CD4-positive, alpha-beta T cell treated with Interleukin-17A for 4 hours (primary cell): ENCODE measurements around the gene MAN1C1.

Experiments
- DNase-seq: peaks from one replicate; pipeline ENCODE4 v3.0.0-alpha.2; 2020; ENCODE audit warnings: mixed read lengths

Gene MAN1C1

DNA sequence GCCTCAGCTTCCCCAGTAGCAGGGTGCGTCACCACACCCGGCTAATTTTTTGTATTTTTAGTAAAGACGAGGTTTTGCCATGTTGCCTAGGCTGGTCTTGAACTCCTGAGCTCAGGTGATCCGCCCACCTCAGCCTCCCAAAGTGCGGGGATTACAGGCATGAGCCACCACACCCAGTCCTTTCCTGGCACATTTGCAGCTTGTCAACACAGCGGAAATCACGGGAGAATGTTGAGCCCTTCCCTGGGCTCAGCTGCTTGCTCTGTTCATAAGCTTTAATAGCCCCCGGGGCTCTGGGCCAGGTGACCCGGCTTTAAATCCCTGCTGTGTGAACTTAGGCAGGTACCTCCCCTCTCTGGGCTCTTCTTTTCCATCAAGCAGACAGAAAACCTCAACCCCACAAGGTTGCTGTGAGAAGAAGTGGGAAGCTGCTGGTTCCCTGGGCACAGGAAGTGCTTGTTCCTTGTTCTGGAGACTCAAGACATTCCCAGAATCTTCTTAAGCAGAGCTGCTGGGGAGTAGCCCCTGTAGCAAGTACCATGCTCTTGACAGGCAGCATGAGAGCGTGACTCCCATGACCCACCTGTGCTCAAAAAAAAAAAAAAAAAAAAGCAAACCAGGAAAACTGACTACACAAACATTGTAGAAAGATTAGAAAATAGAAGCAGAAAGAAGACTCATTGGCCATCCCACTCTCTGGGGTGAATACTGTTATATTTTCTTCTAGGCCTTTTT, 168.9 kb downstream of the MAN1C1 start:
- no peak for DNase-seq

DNA sequence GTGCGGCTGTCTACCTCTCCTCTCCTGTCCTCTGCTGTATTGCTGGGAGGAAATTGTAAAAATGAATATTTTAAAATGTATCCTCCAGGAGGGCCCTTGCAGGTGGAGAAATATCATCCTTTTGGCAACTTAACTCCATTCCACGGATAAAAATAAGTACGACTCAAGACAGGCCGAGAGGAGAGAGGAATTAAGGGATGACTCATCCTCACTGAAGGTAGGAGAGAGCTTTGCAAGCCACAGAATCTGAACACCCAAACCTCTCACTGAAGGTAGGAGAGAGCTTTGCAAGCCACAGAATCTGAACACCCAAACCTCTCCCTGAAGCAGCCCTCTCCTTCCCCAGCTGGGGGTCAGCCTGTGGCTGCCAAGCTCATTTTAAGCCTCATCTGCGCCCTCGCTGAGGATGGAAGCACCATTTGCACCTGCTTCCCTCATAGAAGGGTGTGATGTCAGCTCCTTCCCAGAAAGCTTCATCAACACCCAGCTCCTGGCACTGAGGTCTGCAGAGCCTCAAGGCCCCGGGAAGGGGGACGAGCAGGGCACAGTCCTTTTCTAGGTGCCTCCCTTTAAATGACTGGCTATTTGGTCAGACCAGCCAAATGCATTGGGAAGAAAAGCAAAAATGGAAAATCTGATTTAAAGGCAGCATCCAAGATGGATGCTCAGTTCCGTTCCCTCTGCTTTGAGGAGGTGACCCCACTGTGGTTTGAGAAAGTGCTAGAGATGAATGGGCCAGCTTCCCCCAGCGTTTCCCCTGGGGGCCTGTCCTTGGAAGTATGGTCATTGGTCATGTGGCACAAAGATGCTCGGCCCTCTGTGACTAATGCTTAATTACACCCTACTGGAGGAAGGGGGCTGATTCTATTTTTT, 170.5 kb downstream of the MAN1C1 start:
- DNase-seq: no peak

DNA sequence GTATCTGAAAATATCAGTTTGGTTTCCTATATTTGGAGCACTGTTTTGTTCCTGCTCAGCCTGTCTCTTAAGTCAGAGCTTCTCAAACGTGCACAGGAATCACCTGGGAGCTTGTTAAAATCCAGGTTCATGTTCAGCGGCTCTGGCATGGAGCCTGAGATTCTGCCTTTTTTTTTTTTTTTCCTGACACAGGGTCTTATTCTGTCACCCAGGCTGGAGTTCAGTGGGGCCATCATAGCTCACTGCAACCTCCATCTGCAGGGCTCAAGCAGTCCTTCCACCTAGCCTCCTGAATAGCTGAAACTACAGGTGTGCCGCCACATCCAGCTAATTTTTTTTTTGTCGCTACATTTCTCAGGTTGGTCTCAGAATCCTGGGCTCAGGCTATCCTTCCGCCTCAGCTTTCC, 171.2 kb downstream of the MAN1C1 start:
- no peak for DNase-seq

DNA sequence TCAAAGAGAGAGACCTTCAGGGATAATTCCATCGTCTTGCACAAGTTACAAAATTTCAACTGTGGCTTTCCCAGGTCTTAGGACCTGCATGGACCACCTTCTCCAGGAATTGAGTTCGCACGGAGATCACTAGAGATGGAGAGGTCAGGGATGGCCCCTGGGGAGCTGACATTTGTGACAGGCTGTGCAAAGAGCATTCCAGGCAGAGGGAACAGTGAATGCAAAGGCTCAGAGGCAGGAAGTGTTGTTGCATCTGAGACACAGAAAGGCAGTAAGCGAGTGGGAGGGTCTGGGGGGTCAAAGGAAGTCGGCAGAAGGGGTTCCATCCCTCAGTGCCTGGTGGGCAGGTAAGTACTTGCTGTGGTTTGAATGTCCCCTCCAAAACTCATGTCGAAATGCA, 173.9 kb downstream of the MAN1C1 start:
- DNase-seq: no peak

DNA sequence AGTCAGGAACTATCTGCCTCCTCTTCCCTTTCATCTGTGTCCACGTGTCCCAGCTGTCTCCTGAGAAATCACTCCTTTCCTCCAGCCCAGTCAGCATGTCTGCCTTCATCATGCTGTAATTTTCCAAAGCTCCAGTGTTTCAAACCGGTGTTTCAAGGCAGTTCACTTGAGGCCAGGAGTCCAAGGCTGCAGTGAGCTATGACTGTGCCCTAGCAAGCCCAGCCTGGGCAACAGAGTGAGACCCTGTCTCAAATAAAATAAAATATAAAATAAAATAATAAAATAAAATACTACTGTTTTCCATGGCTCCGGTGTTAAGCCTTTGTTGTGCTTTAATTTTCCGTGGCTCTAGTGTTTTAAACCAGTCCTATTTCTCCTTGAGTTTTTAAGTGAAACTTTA, 175.5 kb downstream of the MAN1C1 start:
- no peak for DNase-seq

DNA sequence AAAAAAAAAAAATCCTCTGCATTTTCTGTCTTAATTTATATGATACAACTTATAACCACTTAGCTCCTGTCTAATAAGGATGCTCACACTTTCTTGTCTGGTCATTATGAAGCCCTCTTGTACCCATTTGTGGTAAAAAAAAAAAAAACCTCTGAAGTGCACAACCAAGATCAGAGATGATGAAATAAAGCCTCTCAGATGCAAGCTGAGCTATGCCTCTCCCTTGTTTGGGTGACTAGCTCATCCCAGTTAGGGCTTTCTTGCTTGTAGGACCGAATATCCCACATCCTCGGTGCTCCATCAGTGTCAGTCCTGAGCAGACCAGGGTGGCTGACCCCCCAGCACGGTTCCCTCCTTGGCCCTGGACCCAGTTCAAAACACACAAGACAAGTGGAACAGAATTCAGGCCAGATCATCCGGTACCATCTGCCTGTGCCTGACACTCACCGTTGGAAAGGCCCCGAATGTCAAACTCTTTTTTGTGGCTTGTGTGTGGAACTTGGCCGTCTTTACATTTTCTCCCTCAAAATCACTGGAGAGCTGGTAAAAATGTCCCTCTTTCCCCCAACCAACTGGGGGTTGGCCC, 177.1 kb downstream of the MAN1C1 start:
- no peak for DNase-seq

DNA sequence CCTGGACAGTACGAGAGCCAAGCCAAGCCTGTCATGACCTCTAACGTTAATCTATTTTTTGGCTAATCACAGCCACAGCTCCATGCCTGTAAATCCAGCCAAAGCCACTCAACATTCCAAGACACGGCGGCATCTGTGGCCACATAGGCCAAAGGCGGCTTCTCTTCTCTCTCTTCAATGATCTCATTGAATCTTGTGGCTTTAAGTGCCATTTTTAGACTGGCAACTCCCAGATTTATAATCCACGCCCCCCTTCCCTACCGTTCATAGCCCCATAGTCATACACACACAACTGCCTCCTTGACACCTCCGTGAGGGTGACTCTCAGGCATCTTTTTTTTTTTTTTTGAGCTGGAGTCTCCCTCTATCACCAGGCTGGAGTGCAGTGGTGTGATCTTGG, 177.7 kb downstream of the MAN1C1 start:
- DNase-seq: no peak

DNA sequence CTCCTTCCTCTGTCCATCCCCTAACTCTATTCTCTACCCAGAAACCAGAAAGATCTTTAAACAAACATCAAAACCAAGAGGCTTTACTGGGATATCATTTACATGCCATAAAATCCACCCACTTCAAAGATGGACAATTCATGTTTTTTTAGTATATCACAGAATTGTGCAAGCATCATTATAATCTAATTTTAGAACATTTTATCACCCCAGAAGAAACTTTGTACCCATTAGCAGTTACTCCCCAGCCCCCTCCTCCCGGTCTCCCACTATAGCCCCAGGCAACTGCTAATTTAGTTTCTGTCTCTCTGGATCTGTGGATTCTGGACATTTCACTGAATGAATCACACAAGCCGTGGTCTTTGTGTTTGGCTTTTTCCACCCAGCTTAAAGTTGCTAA, 178.6 kb downstream of the MAN1C1 start:
- no peak for DNase-seq

DNA sequence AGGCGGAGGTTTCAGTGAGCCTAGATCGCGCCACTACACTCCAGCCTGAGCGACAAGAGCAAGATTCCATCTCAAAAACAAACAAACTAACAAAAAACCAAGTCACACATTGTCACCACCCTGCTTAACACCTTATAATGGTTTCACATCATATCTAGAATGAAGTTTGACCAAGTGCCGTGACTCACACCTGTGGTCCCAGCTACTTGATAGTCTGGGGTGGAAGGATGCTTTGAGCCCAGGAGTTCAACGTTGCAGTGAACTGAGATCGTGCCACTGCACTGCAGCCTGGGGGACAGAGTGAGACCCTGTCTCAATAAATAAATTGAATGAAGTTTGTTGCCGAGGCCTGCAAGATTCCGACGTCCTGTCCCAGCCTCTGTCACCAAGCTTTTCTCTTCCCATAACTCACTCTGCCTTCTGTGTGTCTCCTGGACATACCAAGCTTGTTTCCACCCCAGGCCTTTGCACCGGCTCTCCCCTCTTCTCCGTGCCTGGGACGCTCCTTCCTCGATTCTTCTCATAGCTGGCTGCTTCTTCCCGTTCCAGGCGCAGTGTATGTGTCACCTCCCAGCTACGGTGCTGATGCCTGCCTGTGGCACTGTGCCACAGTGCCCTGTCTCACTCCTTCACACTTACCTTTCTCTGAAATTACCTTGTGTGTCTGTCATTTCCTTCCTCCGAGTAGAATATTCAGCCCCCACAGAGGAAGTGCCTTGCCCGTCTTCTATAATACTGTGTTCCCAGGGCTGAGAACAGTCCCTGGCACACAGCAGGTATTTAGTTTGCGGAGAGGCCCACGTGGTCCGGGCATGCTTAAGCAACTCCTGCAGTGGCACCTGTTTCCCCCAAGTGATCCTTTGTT, 179.6 kb downstream of the MAN1C1 start:
- peak; percentile 68 for DNase-seq

DNA sequence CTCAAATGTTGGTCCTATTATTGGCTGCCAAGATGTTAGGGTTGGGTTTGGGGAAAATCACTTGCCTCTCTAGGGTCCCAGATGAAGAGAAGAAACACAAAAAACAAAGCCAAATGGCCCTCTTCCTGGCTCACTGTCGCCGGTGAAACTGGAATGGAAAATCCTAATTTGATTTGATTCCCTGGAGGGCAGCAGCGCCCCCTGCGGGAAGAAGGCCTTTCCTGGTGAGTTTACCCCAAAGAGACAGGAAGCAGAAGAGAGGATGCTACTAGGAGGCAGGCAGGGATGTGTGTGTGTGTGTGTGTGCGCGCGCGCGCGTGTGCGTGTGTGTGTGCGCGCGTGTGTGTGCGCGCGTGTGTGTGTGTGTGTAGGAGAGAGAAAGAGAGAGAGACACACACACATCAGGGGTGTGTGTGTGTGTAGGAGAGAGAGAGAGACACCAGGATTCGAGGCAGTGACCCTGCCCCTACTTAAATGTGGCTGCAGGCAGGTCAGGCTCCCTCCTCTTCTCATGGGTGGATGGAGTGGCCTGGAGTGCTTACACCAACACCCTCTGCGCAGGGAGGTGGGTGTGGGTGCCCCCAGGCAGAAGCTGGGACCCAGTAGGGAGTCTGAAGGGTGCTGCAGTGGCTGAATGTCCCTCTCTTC, 180.3 kb downstream of the MAN1C1 start:
- DNase-seq: peak; percentile 93

DNA sequence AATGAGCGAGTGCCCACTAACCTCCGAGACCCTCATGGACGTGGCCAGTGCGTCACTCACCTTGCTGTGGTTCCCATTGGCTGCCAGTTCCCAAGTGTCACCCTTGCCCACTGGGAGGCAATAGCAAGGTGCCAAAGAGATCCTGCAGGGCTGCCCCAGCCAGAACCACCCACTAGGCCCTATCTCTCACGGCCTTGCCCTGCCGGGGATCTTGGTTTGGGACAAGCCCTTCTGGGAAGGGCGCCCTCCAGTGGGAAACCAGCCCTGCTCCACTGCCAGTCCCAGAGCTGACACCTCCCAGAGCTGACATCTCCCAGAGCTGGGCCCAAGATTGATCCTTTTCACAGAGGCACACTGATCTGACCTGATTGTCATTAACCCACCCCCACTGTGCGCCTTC, 181.3 kb downstream of the MAN1C1 start:
- DNase-seq: peak; percentile 61

DNA sequence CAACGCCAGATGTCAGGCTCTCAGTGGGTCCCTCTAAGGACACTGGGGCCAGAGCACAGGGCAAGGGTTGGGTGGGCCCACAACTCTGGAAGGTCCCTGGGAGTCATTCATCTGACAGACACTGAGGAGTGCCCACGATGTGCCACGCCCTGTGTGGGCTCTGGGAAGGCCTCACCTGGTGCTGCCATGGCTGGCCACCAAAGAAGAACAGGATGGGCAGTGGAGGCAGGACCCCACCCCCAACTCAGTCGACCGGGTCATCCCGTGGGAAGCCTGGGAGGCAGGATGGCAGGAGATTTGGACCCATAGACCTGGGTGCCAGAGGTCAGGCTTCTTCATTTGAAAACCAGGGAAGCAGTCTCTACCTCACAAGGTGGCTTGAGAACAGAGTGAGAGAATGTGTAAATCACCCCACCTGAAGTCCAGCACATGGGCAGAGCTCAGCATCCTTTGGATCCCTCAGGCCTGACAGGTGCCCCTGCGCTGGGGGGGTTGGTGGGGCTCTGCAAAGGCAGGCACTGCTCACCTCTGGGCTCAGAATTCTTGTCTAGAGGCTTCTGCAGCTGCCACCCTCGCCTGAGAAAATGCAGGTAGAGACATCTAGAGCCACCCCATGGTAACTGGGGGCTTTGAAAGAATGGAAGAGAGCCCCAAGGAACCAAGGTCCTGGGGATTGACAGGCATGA, 182.2 kb downstream of the MAN1C1 start:
- DNase-seq: no peak

DNA sequence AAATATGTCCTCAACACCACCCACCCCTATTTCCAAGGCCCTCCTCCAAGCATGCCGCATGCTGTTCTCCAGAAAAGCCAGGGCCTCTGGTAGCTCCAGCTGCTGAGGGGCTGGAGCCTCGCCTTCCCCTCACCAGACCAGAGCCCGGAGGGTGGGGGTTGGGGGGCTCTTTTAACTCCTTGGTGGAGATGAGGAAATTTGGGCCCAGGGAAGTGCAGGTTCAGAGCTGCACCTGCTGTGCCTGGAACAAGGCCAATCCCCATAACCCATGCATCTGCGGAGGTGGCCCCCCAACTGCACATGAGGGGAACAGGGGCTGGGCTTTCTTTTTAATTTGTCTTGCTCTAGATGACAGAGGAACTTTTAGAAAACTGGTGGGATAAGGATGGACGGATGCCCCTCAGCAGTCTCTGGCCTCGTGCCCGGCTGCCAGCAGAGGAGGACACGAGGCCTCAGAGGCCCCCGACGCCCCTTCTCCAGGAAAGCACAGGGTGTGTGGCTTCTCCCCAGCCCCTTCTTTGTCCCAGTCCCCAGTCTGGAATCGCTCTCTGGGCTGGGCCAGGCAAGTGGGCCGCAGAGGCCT, 182.9 kb downstream of the MAN1C1 start:
- no peak for DNase-seq

DNA sequence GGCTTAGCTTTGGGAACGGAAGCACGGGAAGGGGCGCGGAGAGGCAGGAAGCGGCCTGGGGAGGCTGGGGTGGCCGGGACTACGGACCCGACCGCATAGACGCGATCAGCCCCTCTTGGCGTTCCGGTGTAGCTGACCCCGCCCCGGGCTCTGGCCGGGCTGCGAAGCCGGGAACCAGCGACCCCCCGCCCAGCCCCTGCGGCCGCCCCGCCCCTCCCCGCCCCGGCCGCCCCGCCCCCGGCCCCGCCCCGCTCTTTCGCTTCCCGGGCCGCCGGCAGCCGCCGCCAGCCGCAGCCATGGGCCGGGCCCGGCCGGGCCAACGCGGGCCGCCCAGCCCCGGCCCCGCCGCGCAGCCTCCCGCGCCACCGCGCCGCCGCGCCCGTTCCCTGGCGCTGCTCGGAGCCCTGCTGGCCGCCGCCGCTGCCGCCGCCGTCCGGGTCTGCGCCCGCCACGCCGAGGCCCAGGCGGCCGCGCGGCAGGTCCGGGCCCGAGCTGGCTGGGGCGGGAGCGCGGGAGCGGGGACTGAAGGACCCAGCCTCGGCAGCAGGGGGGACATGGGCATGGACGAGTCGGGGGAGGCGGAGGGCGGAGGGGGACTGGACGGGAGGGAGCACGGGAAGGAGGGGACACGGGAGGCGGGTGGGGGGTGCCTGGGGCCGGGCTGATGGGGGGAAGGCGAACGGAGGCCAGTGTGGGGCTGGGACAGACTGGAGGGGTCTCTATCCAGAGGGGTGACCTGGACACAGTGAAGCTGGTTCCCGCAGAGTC, 183.5 kb downstream of the MAN1C1 start, which contains the start of gene SELENON:
SELENON (plus strand) TSS at position 259 of the 768 bp plus-strand sequence; CDS start at position 297, 38 bp downstream.
- DNase-seq: peak; percentile 58

DNA sequence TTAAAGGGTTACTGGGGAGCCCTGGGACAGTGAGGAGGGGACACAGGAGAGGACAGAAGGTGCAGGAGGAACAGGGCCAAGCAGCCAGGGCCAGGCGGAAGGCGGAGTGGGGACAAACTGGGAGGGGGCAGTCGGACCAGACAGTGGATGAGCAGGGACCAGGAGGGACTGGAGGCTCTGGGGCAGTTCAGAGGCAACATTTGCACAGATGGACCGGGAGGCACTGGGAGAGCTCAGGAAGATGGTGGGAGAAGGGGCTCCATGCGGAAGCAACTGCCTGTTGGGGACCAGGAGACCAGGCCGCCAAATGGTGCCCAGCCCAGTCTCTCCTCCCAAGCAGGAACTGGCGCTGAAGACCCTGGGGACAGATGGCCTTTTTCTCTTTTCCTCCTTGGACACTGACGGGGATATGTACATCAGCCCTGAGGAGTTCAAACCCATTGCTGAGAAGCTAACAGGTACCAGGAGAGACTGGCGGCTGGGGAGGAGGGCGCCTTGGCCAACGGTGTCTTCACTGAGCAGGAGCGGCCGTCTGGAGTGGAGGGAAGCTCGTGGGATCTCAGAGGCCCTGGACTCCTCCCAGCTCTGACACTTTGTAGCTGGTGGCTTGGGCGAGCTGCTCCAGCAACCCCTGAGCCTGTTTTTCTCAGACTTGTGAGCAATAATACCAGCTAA, 184.2 kb downstream of the MAN1C1 start:
- DNase-seq: no peak

DNA sequence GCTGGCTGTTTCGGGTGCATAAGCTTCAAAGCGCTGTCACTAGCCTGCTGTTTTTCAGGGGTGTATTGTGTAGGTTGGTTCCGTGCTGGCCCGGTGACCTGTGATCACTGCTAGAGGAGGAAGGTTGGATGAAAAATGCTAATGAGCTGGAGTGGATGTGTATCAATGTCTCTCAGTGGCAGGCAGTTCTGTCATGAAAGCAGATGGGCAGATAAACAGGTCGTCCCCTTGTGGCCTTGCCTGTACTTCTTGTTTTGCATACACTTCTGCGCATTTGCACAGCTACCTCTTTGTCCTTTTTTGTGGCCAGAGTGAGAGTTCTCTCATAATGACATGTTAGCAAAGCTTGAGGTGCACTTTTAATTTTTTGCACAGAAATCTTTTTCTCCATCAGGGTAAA, 186.3 kb downstream of the MAN1C1 start:
- DNase-seq: no peak

DNA sequence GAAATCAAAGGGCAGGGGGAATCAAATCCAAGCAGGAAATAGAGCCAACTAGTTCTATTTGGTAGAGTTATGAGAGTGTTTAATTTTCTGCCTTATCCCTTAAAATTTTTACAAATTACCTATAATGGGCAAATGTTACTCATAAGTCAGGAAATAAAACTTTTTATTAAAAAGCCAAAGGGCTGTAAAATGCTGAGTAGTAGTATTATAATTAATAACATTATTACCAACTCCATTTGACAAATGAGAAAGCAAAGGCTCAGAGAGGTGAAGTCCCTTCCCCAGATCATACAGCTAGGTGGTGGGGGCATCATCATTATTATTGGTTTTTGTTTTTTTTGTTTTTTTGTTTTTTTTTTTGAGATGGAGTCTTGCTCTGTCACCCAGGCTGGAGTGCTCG, 186.8 kb downstream of the MAN1C1 start:
- no peak for DNase-seq

DNA sequence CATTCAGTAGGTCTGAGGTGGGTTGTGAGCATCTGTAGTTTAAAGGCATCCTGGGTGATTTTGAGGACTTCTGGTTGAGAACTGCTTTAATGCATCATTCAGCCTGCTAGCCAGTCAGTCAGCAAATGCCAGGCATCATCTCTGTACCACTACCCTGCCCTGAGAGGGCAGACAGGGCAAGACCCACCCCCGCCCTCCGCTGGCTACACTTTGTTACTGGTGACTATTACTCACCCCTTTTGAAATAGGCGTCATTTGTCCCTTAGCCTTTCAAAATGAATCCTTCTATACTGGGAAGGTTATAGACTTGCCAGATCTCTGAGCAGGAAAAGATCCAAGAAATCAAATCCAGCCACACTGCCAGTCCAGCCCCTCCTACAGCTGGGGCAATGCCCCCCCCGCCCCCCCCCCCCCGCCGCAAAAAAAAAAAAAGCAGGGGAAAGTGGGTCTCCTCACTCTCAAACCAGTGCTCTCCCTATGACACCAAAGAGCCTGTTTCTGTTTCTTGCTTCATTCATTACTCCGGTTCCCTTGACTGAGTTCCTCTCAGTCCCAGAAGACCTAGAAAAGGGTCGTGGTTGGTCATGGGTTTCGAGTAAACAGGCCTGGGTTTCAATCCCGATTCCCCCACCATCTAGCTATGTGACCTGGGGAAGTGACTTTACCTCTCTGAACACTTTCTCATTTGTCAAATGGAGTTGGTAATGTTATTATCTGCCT, 187.8 kb downstream of the MAN1C1 start:
- no peak for DNase-seq
